ENCODE data around the gene BCL7C. TPM values are rescaled to one million over a fixed set of nuclear protein-coding genes. Genes with fewer than 3 reads are reported as not detected.

BCL7C gene
- polyA plus RNA-seq: 18.5 to 22.4 TPM (median 19.2 TPM) in 3 replicates
- 8.7 TPM for polyA plus RNA-seq (2011; ENCODE audit: low read depth)
- polyA plus RNA-seq (2011; cell fraction: cytosol; rRNA removed): 13.6 and 19.0 TPM in 2 replicates
- polyA plus RNA-seq (2011; cell fraction: nucleus; rRNA removed): 5.0 and 7.4 TPM in 2 replicates
- 16.9 and 20.2 TPM in 2 replicates for polyA plus RNA-seq (2012; ENCODE audit: low replicate concordance)
- polyA minus RNA-seq: 4.5 to 7.5 TPM (median 5.8 TPM) in 3 replicates
- polyA minus RNA-seq (2011; cell fraction: cytosol; rRNA and poly(A)+ RNA removed): 14.6 TPM
- polyA minus RNA-seq (2011; cell fraction: nucleus; rRNA and poly(A)+ RNA removed): 3.0 and 5.2 TPM in 2 replicates

- H3K9me1 ChIP-seq (ENCODE audit: control insufficient read depth, extremely low read depth, insufficient read depth, low read length): peaks cover 2% of the 10 kb centered on the region
- FAIRE-seq: no peak
- no peaks in the 10 kb centered on the region for H3K9me3 ChIP-seq (ENCODE audit: control insufficient read depth, low read depth, low read length)
- H4K20me1 ChIP-seq (ENCODE audit: control insufficient read depth, extremely low read depth, insufficient read depth, low read length): no peaks in the 10 kb centered on the region
- peak within 1 kb of the TSS; percentile 86 for H3K4me2 ChIP-seq (ENCODE audit: control insufficient read depth, extremely low read depth, insufficient read depth, low read depth, low read length)
- H2AFZ ChIP-seq (ENCODE audit: control insufficient read depth, low read length): peak within 1 kb of the TSS; percentile 97
- peaks cover 6 to 8% of the 10 kb centered on the region in 2 experiments for H3K36me3 ChIP-seq (ENCODE audit: control insufficient read depth in 2 of 2, extremely low read depth in 1 of 2, insufficient read depth in 2 of 2, low read length in 2 of 2)
- peaks cover 10% of the 10 kb centered on the region for H3K79me2 ChIP-seq (ENCODE audit: control insufficient read depth, insufficient read depth, low read length)
- peak within 1 kb of the TSS; percentile 84 for H3K9ac ChIP-seq (ENCODE audit: control insufficient read depth, extremely low read depth, insufficient read depth, low read length)
- no peaks in the 10 kb centered on the region for H3K27me3 ChIP-seq (ENCODE audit: control insufficient read depth, extremely low read depth, insufficient read depth, low read length)
- peak within 1 kb of the TSS; percentile 93 for H3K27ac ChIP-seq (ENCODE audit: control insufficient read depth, insufficient read depth, low read length)
- DNase-seq (ENCODE audit: low read depth, low spot score): peak; percentile 42
- peak within 1 kb of the TSS; percentile 74 to 85 (median 80) for H3K4me3 ChIP-seq (ENCODE audit: control insufficient read depth in 2 of 3, extremely low read depth in 1 of 3, insufficient read depth in 2 of 3, low read depth in 1 of 3, low read length in 3 of 3)
- H3K4me1 ChIP-seq (ENCODE audit: control insufficient read depth, extremely low read depth, insufficient read depth, low read length): peaks cover 35% of the 10 kb centered on the region
- dilution Hi-C loops (cut with MboI; ENCODE audit: extremely low pct_ligation_motif_present, low sequenced_read_pairs): loop anchor here (25.0 kb wide), 1 partner anchor 107 kb away; the partner anchor contains the start of gene ZNF629
- TF ChIP-seq EZH2 (IDR thresholded peaks at IDR 0.05; ENCODE audit: low read length): no peak
- peak in 2 of 3 experiments; percentile 39 to 69 for TF ChIP-seq CTCF (optimal IDR thresholded peaks at IDR 0.05 in 1 of 3, IDR thresholded peaks at IDR 0.05 in 1 of 3, conservative IDR thresholded peaks at IDR 0.05 in 1 of 3; ENCODE audit: extremely low read depth in 1 of 3, insufficient read depth in 2 of 3, low read length in 3 of 3)
Observed at GRCh38 chr16:30893744-30894539, at the start of gene BCL7C. Gene BCL7C (minus strand): TSS chr16:30894077. CDS start chr16:30893944, 133 bp downstream.

- Histone ChIP-seq H3K9me1 (ENCODE audit: control insufficient read depth, extremely low read depth, insufficient read depth, low read length) (no peaks in the 10 kb centered on the region), H3K4me3 (ENCODE audit: control insufficient read depth in 2 of 3, extremely low read depth in 1 of 3, insufficient read depth in 2 of 3, low read depth in 1 of 3, low read length in 3 of 3) (no peak overlapping the region), H3K9ac (ENCODE audit: control insufficient read depth, extremely low read depth, insufficient read depth, low read length) (no peak overlapping the region), H3K79me2 (ENCODE audit: control insufficient read depth, insufficient read depth, low read length) (peaks cover 7% of the 10 kb centered on the region), H3K36me3 (ENCODE audit: control insufficient read depth in 2 of 2, extremely low read depth in 1 of 2, insufficient read depth in 2 of 2, low read length in 2 of 2) (peaks cover 18 to 24% of the 10 kb centered on the region in 2 experiments), H3K9me3 (ENCODE audit: control insufficient read depth, low read depth, low read length) (no peaks in the 10 kb centered on the region), H4K20me1 (ENCODE audit: control insufficient read depth, extremely low read depth, insufficient read depth, low read length) (no peaks in the 10 kb centered on the region), H2AFZ (ENCODE audit: control insufficient read depth, low read length) (no peak overlapping the region), H3K4me1 (ENCODE audit: control insufficient read depth, extremely low read depth, insufficient read depth, low read length) (peaks cover 24% of the 10 kb centered on the region), H3K27ac (ENCODE audit: control insufficient read depth, insufficient read depth, low read length) (no peak overlapping the region), H3K27me3 (ENCODE audit: control insufficient read depth, extremely low read depth, insufficient read depth, low read length) (no peaks in the 10 kb centered on the region), H3K4me2 (ENCODE audit: control insufficient read depth, extremely low read depth, insufficient read depth, low read depth, low read length) (no peak overlapping the region)
- no peak for DNase-seq (ENCODE audit: low read depth, low spot score)
- no peak for FAIRE-seq
- TF ChIP-seq EZH2 (IDR thresholded peaks at IDR 0.05; ENCODE audit: low read length) (no peak), CTCF (optimal IDR thresholded peaks at IDR 0.05 in 1 of 3, IDR thresholded peaks at IDR 0.05 in 1 of 3, conservative IDR thresholded peaks at IDR 0.05 in 1 of 3; ENCODE audit: extremely low read depth in 1 of 3, insufficient read depth in 2 of 3, low read length in 3 of 3) (no peak)
- dilution Hi-C loops (cut with MboI; ENCODE audit: extremely low pct_ligation_motif_present, low sequenced_read_pairs): no loop called here
Observed at GRCh38 chr16:30942426-30942806, 48.5 kb upstream of the BCL7C start.
